Stimulated activated CD4-positive, alpha-beta T cell treated with anti-CD3 and anti-CD28 coated beads, Interleukin-12 subunit alpha, Interleukin-12 subunit beta, amount 100 ng/mL, for 48 hours (primary cell): Measurements from ENCODE around the gene OXT.
A peak's percentile ranks its signal among the peaks of the same experiment; 100 is the strongest.
"Not testable (repeated sequence)": the region's sequence is repeated elsewhere in the genome, so short reads cannot be mapped to it uniquely, and the experiment has no call there.

ENCODE experiments used
- DNase-seq, 3 donors: peaks; one replicate each; pipeline ENCODE4 v3.0.0-alpha.2; 2020; ENCODE audit warnings: low read depth in 2 of 3, low spot score in 1 of 3

OXT gene

GRCh38 chr20:3071610-3072529 lies at the start of gene OXT:
TSS of gene OXT (plus strand) at chr20:3071620. CDS start at chr20:3071656, 36 bp downstream.
- DNase-seq, result peak; percentile 33 to 52 (median 37)

- no peak for DNase-seq
Measured at GRCh38 chr20:3021777-3022176, 49.6 kb upstream of the OXT start.

- not testable (repeated sequence) for DNase-seq
Measured at GRCh38 chr20:3022559-3023490, 48.6 kb upstream of the OXT start.

GRCh38 chr20:3027987-3028386 lies 43.4 kb upstream of the OXT start:
- no peak for DNase-seq

- DNase-seq, result no peak
Measured at GRCh38 chr20:3031524-3032147, 39.8 kb upstream of the OXT start.

GRCh38 chr20:3032624-3033023 lies 38.8 kb upstream of the OXT start:
- no peak for DNase-seq

- no peak for DNase-seq
Measured at GRCh38 chr20:3037654-3038053, 33.8 kb upstream of the OXT start.

- no peak for DNase-seq
Measured at GRCh38 chr20:3038454-3038853, 33.0 kb upstream of the OXT start.

- DNase-seq, result no peak
Measured at GRCh38 chr20:3039426-3039825, 32.0 kb upstream of the OXT start.

- DNase-seq, result no peak
Measured at GRCh38 chr20:3040086-3040485, 31.3 kb upstream of the OXT start.

- no peak for DNase-seq
Measured at GRCh38 chr20:3041854-3042409, 29.5 kb upstream of the OXT start.

GRCh38 chr20:3042625-3043024 lies 28.8 kb upstream of the OXT start:
- DNase-seq, result no peak

- no peak for DNase-seq
Measured at GRCh38 chr20:3043322-3043721, 28.1 kb upstream of the OXT start, which contains the start of gene GNRH2. TSS of gene GNRH2 (plus strand) at chr20:3043622. CDS start at chr20:3044415, 793 bp downstream.

GRCh38 chr20:3044336-3044965 lies 27.0 kb upstream of the OXT start:
- no peak for DNase-seq

- peak; percentile 37 to 58 (median 50) for DNase-seq
Measured at GRCh38 chr20:3045042-3045815, 26.2 kb upstream of the OXT start.

- DNase-seq, result peak; percentile 67 to 79 (median 68)
Measured at GRCh38 chr20:3045816-3046676, 25.4 kb upstream of the OXT start, which contains the start of gene MRPS26. TSS of gene MRPS26 (plus strand) at chr20:3046052. CDS start at chr20:3046069, 17 bp downstream.

GRCh38 chr20:3046677-3047462 lies 24.6 kb upstream of the OXT start:
- DNase-seq, result no peak
